HEK293 (cell line): ENCODE measurements around the gene LYST.

Experiments used
- BCL11A ChIP-seq: fragments of 450-650 bp; formaldehyde crosslinking; IDR thresholded peaks from 2 replicates; pipeline ENCODE4 v1.5.1; 2016; ENCODE audit warnings: low read depth, missing biosample characterization, missing genetic modification characterization
- KLF16 ChIP-seq: fragments of 450-650 bp; formaldehyde crosslinking; IDR thresholded peaks from 2 replicates; pipeline ENCODE4 v1.5.1; 2017; ENCODE audit warnings: missing biosample characterization, missing genetic modification characterization
- PRDM1 ChIP-seq: fragments of 450-650 bp; formaldehyde crosslinking; IDR thresholded peaks from 2 replicates; pipeline ENCODE4; 2016; ENCODE audit warnings: missing biosample characterization, missing genetic modification characterization
- ZFP69B ChIP-seq: fragments of 450-650 bp; formaldehyde crosslinking; IDR thresholded peaks from 2 replicates; pipeline ENCODE4 v1.5.1; 2016; ENCODE audit warnings: missing biosample characterization, missing genetic modification characterization
- ZNF292 ChIP-seq: fragments of 450-650 bp; formaldehyde crosslinking; IDR thresholded peaks from 2 replicates; pipeline ENCODE4 v1.5.1; 2016; ENCODE audit warnings: low read depth, missing biosample characterization, missing genetic modification characterization, borderline replicate concordance
- ZNF391 ChIP-seq: fragments of 450-650 bp; formaldehyde crosslinking; IDR thresholded peaks from 2 replicates; pipeline ENCODE4 v1.5.1; 2016; ENCODE audit warnings: low read depth, missing biosample characterization, missing genetic modification characterization, borderline replicate concordance
- ZNF561 ChIP-seq: fragments of 450-650 bp; IDR thresholded peaks from 2 replicates; pipeline ENCODE4 v1.5.1; 2018; ENCODE audit warnings: missing biosample characterization, missing genetic modification characterization, borderline replicate concordance
- TF ChIP-seq, protein P1 (sequence below): fragments of 450-650 bp; formaldehyde crosslinking; IDR thresholded peaks from 2 replicates; pipeline ENCODE4 v1.5.1; 2016; ENCODE audit warnings: missing biosample characterization, missing genetic modification characterization
- TF ChIP-seq, protein P2 (sequence below): fragments of 450-650 bp; formaldehyde crosslinking; IDR thresholded peaks from 2 replicates; pipeline ENCODE4 v1.5.1; 2016; ENCODE audit warnings: missing biosample characterization, missing genetic modification characterization
- TF ChIP-seq, protein P3 (sequence below): fragments of 450-650 bp; formaldehyde crosslinking; IDR thresholded peaks from 2 replicates; pipeline ENCODE4 v1.5.1; 2016; ENCODE audit warnings: missing biosample characterization, missing genetic modification characterization
- TF ChIP-seq, protein P4 (sequence below): fragments of 450-650 bp; formaldehyde crosslinking; IDR thresholded peaks from 2 replicates; pipeline ENCODE4 v1.5.1; 2016; ENCODE audit warnings: missing biosample characterization, missing genetic modification characterization
- TF ChIP-seq, protein P5 (sequence below): fragments of 450-650 bp; formaldehyde crosslinking; IDR thresholded peaks from 2 replicates; pipeline ENCODE4 v1.5.1; 2017; ENCODE audit warnings: missing biosample characterization, missing genetic modification characterization
- TF ChIP-seq, protein P6 (sequence below): fragments of 450-650 bp; formaldehyde crosslinking; IDR thresholded peaks from 2 replicates; pipeline ENCODE4 v1.5.1; 2017; ENCODE audit warnings: missing biosample characterization, mild to moderate bottlenecking, missing genetic modification characterization, moderate library complexity

DNA sequence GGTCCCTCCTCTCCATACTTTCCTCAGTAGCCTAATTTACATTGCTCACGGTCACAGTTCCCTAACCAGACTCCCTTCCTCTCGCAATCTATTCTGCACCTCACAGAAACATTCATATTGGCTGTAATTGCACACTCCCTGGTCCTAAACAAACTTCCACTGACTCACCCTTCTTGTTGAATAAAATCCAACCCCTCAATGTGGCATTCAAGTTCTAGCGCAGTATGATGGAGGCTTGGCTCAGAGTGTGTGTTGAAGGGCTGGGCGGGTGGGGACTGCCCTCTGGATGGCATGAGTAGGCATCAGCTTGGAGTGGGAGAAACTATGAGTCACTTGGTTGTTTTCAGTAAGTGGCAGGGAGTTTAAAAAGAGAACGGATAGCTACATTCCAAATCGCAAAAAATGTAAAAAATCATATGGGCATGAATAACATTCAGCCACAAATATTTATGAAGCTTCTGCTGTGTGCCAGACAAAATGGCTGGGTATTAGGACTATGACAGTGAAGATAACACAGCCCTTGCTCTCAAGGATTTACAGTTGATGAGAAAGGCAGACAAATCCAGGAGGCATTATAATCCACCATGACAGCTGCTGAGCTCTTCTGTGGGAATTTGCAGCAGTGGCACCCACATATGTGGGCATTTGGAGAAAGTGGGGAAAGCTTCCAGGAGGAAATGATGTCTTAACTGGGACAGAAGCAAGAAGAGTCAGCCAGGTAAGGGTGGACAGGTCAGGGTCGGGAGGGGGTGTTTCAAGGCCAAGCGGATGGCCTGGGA lies 42.2 kb upstream of the LYST start:
- TF ChIP-seq, protein P1, sequence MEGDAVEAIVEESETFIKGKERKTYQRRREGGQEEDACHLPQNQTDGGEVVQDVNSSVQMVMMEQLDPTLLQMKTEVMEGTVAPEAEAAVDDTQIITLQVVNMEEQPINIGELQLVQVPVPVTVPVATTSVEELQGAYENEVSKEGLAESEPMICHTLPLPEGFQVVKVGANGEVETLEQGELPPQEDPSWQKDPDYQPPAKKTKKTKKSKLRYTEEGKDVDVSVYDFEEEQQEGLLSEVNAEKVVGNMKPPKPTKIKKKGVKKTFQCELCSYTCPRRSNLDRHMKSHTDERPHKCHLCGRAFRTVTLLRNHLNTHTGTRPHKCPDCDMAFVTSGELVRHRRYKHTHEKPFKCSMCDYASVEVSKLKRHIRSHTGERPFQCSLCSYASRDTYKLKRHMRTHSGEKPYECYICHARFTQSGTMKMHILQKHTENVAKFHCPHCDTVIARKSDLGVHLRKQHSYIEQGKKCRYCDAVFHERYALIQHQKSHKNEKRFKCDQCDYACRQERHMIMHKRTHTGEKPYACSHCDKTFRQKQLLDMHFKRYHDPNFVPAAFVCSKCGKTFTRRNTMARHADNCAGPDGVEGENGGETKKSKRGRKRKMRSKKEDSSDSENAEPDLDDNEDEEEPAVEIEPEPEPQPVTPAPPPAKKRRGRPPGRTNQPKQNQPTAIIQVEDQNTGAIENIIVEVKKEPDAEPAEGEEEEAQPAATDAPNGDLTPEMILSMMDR = no peak
- TF ChIP-seq, protein P2, sequence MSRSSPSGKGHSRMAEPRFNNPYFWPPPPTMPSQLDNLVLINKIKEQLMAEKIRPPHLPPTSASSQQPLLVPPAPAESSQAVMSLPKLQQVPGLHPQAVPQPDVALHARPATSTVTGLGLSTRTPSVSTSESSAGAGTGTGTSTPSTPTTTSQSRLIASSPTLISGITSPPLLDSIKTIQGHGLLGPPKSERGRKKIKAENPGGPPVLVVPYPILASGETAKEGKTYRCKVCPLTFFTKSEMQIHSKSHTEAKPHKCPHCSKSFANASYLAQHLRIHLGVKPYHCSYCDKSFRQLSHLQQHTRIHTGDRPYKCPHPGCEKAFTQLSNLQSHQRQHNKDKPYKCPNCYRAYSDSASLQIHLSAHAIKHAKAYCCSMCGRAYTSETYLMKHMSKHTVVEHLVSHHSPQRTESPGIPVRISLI (tag by site-specific recombination) = no peak
- TF ChIP-seq ZNF391 (tag by site-specific recombination) (no peak), PRDM1 (tag by site-specific recombination) (no peak), KLF16 (tag by site-specific recombination) (no peak), BCL11A (tag by site-specific recombination) (no peak), ZNF292 (tag by site-specific recombination) (no peak), ZNF561 (no peak), ZFP69B (no peak)
- TF ChIP-seq, protein P3, sequence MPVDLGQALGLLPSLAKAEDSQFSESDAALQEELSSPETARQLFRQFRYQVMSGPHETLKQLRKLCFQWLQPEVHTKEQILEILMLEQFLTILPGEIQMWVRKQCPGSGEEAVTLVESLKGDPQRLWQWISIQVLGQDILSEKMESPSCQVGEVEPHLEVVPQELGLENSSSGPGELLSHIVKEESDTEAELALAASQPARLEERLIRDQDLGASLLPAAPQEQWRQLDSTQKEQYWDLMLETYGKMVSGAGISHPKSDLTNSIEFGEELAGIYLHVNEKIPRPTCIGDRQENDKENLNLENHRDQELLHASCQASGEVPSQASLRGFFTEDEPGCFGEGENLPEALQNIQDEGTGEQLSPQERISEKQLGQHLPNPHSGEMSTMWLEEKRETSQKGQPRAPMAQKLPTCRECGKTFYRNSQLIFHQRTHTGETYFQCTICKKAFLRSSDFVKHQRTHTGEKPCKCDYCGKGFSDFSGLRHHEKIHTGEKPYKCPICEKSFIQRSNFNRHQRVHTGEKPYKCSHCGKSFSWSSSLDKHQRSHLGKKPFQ = no peak
- TF ChIP-seq, protein P4, sequence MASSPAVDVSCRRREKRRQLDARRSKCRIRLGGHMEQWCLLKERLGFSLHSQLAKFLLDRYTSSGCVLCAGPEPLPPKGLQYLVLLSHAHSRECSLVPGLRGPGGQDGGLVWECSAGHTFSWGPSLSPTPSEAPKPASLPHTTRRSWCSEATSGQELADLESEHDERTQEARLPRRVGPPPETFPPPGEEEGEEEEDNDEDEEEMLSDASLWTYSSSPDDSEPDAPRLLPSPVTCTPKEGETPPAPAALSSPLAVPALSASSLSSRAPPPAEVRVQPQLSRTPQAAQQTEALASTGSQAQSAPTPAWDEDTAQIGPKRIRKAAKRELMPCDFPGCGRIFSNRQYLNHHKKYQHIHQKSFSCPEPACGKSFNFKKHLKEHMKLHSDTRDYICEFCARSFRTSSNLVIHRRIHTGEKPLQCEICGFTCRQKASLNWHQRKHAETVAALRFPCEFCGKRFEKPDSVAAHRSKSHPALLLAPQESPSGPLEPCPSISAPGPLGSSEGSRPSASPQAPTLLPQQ = no peak
- TF ChIP-seq, protein P5, sequence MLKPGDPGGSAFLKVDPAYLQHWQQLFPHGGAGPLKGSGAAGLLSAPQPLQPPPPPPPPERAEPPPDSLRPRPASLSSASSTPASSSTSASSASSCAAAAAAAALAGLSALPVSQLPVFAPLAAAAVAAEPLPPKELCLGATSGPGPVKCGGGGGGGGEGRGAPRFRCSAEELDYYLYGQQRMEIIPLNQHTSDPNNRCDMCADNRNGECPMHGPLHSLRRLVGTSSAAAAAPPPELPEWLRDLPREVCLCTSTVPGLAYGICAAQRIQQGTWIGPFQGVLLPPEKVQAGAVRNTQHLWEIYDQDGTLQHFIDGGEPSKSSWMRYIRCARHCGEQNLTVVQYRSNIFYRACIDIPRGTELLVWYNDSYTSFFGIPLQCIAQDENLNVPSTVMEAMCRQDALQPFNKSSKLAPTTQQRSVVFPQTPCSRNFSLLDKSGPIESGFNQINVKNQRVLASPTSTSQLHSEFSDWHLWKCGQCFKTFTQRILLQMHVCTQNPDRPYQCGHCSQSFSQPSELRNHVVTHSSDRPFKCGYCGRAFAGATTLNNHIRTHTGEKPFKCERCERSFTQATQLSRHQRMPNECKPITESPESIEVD (tag by site-specific recombination) = no peak
- TF ChIP-seq, protein P6, sequence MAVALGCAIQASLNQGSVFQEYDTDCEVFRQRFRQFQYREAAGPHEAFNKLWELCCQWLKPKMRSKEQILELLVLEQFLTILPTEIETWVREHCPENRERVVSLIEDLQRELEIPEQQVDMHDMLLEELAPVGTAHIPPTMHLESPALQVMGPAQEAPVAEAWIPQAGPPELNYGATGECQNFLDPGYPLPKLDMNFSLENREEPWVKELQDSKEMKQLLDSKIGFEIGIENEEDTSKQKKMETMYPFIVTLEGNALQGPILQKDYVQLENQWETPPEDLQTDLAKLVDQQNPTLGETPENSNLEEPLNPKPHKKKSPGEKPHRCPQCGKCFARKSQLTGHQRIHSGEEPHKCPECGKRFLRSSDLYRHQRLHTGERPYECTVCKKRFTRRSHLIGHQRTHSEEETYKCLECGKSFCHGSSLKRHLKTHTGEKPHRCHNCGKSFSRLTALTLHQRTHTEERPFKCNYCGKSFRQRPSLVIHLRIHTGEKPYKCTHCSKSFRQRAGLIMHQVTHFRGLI (tag by site-specific recombination) = no peak
